Stimulated activated memory B cell treated with anti-CD40 and anti-IgM and Interleukin-4, amounts not matched to agents 10 μg/mL and 1 μg/mL and 100 μg/mL, for 72 hours (primary cell): ENCODE measurements around the gene CACNA1C.

Experiments used
- ATAC-seq: fragments of 150-1000 bp; cut with Tn5 transposase; 2 replicates; pipeline ENCODE4 v1.10.0; 2021
- H3K27ac Mint-ChIP-seq: one replicate; pipeline ENCODE4 v1.8.0; 2022; ENCODE audit warnings: mild to moderate bottlenecking, mixed read lengths
- H3K27me3 Mint-ChIP-seq: one replicate; pipeline ENCODE4 v1.8.0; 2022; ENCODE audit warnings: mixed read lengths
- H3K36me3 Mint-ChIP-seq: one replicate; pipeline ENCODE4 v1.8.0; 2022; ENCODE audit warnings: mixed read lengths
- H3K4me1 Mint-ChIP-seq: one replicate; pipeline ENCODE4 v1.8.0; 2022; ENCODE audit warnings: mixed read lengths
- H3K4me3 Mint-ChIP-seq: one replicate; pipeline ENCODE4 v1.8.0; 2022; ENCODE audit warnings: mild to moderate bottlenecking, moderate library complexity, mixed read lengths
- H3K9me3 Mint-ChIP-seq: one replicate; pipeline ENCODE4 v1.8.0; 2022; ENCODE audit warnings: mixed read lengths

Gene CACNA1C

GRCh38 chr12:2642896-2643425 is 590.2 kb downstream of the CACNA1C start:
- Mint-ChIP-seq H3K9me3 (no peaks in the 10 kb centered on the region), H3K4me1 (no peaks in the 10 kb centered on the region), H3K4me3 (no peak overlapping the region), H3K27ac (no peak overlapping the region), H3K27me3 (peaks cover 82% of the 10 kb centered on the region), H3K36me3 (no peaks in the 10 kb centered on the region)
- no peak for ATAC-seq

- peaks cover 82% of the 10 kb centered on the region for H3K27me3 Mint-ChIP-seq
- H3K9me3 Mint-ChIP-seq = no peaks in the 10 kb centered on the region
- H3K27ac Mint-ChIP-seq = no peak overlapping the region
- H3K4me1 Mint-ChIP-seq = no peaks in the 10 kb centered on the region
- H3K36me3 Mint-ChIP-seq = no peaks in the 10 kb centered on the region
- ATAC-seq = no peak
- H3K4me3 Mint-ChIP-seq = no peak overlapping the region
Observed at GRCh38 chr12:2643576-2644135, 590.9 kb downstream of the CACNA1C start.

GRCh38 chr12:2644683-2645405 is 592.1 kb downstream of the CACNA1C start:
- Mint-ChIP-seq H3K4me1 (no peaks in the 10 kb centered on the region), H3K9me3 (no peaks in the 10 kb centered on the region), H3K4me3 (no peak overlapping the region), H3K27ac (no peak overlapping the region), H3K36me3 (no peaks in the 10 kb centered on the region), H3K27me3 (peaks cover 85% of the 10 kb centered on the region)
- no peak for ATAC-seq

GRCh38 chr12:2645460-2645859 is 592.7 kb downstream of the CACNA1C start:
- Mint-ChIP-seq H3K9me3 (no peaks in the 10 kb centered on the region), H3K27me3 (peaks cover 85% of the 10 kb centered on the region), H3K27ac (no peak overlapping the region), H3K4me1 (no peaks in the 10 kb centered on the region), H3K4me3 (no peak overlapping the region), H3K36me3 (no peaks in the 10 kb centered on the region)
- ATAC-seq = no peak

- no peak for ATAC-seq
- H3K27ac Mint-ChIP-seq = no peak overlapping the region
- no peaks in the 10 kb centered on the region for H3K4me1 Mint-ChIP-seq
- H3K9me3 Mint-ChIP-seq = no peaks in the 10 kb centered on the region
- peaks cover 86% of the 10 kb centered on the region for H3K27me3 Mint-ChIP-seq
- H3K36me3 Mint-ChIP-seq = no peaks in the 10 kb centered on the region
- no peak overlapping the region for H3K4me3 Mint-ChIP-seq
Observed at GRCh38 chr12:2646341-2646740, 593.6 kb downstream of the CACNA1C start.

GRCh38 chr12:2647186-2647585 is 594.4 kb downstream of the CACNA1C start:
- H3K36me3 Mint-ChIP-seq = no peaks in the 10 kb centered on the region
- no peaks in the 10 kb centered on the region for H3K9me3 Mint-ChIP-seq
- no peak for ATAC-seq
- no peak overlapping the region for H3K4me3 Mint-ChIP-seq
- H3K4me1 Mint-ChIP-seq = no peaks in the 10 kb centered on the region
- H3K27me3 Mint-ChIP-seq = peaks cover 81% of the 10 kb centered on the region
- no peak overlapping the region for H3K27ac Mint-ChIP-seq

GRCh38 chr12:2648406-2648805 is 595.6 kb downstream of the CACNA1C start:
- peaks cover 76% of the 10 kb centered on the region for H3K27me3 Mint-ChIP-seq
- H3K4me3 Mint-ChIP-seq = no peak overlapping the region
- no peak overlapping the region for H3K27ac Mint-ChIP-seq
- ATAC-seq = no peak
- no peaks in the 10 kb centered on the region for H3K9me3 Mint-ChIP-seq
- no peaks in the 10 kb centered on the region for H3K36me3 Mint-ChIP-seq
- no peaks in the 10 kb centered on the region for H3K4me1 Mint-ChIP-seq

GRCh38 chr12:2649201-2650030 is 596.6 kb downstream of the CACNA1C start:
- Mint-ChIP-seq H3K9me3 (no peaks in the 10 kb centered on the region), H3K4me1 (no peaks in the 10 kb centered on the region), H3K4me3 (no peak overlapping the region), H3K36me3 (no peaks in the 10 kb centered on the region), H3K27me3 (peaks cover 79% of the 10 kb centered on the region), H3K27ac (no peak overlapping the region)
- no peak for ATAC-seq

GRCh38 chr12:2650261-2651067 is 597.7 kb downstream of the CACNA1C start:
- H3K4me3 Mint-ChIP-seq = no peak overlapping the region
- peaks cover 76% of the 10 kb centered on the region for H3K27me3 Mint-ChIP-seq
- H3K4me1 Mint-ChIP-seq = no peaks in the 10 kb centered on the region

GRCh38 chr12:2651068-2651965 is 598.5 kb downstream of the CACNA1C start:
- no peak for ATAC-seq
- Mint-ChIP-seq H3K27ac (no peak overlapping the region), H3K4me1 (no peaks in the 10 kb centered on the region), H3K27me3 (peaks cover 68% of the 10 kb centered on the region), H3K36me3 (no peaks in the 10 kb centered on the region), H3K9me3 (no peaks in the 10 kb centered on the region), H3K4me3 (no peak overlapping the region)

More at GRCh38 chr12:2650261-2651067, 597.7 kb downstream of the CACNA1C start:
- H3K27ac Mint-ChIP-seq = no peak overlapping the region
- H3K36me3 Mint-ChIP-seq = no peaks in the 10 kb centered on the region
- no peak for ATAC-seq
- H3K9me3 Mint-ChIP-seq = no peaks in the 10 kb centered on the region

GRCh38 chr12:2652011-2652400 is 599.2 kb downstream of the CACNA1C start:
- no peak for ATAC-seq
- Mint-ChIP-seq H3K27me3 (peaks cover 61% of the 10 kb centered on the region), H3K4me1 (no peaks in the 10 kb centered on the region), H3K27ac (no peak overlapping the region), H3K9me3 (no peaks in the 10 kb centered on the region), H3K4me3 (no peak overlapping the region), H3K36me3 (no peaks in the 10 kb centered on the region)

- Mint-ChIP-seq H3K36me3 (no peaks in the 10 kb centered on the region), H3K27ac (no peak overlapping the region), H3K27me3 (peaks cover 60% of the 10 kb centered on the region), H3K4me3 (no peak overlapping the region), H3K4me1 (no peaks in the 10 kb centered on the region), H3K9me3 (peaks cover under 1% of the 10 kb centered on the region)
- no peak for ATAC-seq
Observed at GRCh38 chr12:2652401-2653081, 599.8 kb downstream of the CACNA1C start.

GRCh38 chr12:2653461-2653965 is 600.7 kb downstream of the CACNA1C start:
- H3K27me3 Mint-ChIP-seq = peaks cover 62% of the 10 kb centered on the region
- H3K4me3 Mint-ChIP-seq = no peak overlapping the region
- ATAC-seq = no peak
- H3K36me3 Mint-ChIP-seq = peaks cover 6% of the 10 kb centered on the region
- no peaks in the 10 kb centered on the region for H3K4me1 Mint-ChIP-seq
- H3K27ac Mint-ChIP-seq = no peak overlapping the region
- H3K9me3 Mint-ChIP-seq = peaks cover 7% of the 10 kb centered on the region
